Ascending aorta (tissue), 2 donors: ENCODE results near the gene PLPPR5. TPM values are rescaled to one million over a fixed set of nuclear protein-coding genes. Genes with fewer than 3 reads are reported as not detected.

ENCODE experiments used
- DNase-seq, 2 donors: peaks; one replicate each; pipeline ENCODE4 v3.0.0-alpha.2; 2019; ENCODE audit warnings: low spot score in 2 of 2
- H3K27ac ChIP-seq, 2 donors: fragments of 200-600 bp; sonication (generic); one replicate each; pipeline ENCODE4 v1.5.1; 2016 to 2017; ENCODE audit warnings: mild to moderate bottlenecking in 1 of 2
- H3K27me3 ChIP-seq: fragments of 200-600 bp; sonication (generic); one replicate; pipeline ENCODE4 v1.5.1; 2017
- H3K36me3 ChIP-seq, 2 donors: fragments of 200-600 bp; sonication (generic); one replicate each; pipeline ENCODE4 v1.5.1; 2016
- H3K4me1 ChIP-seq, 2 donors: fragments of 200-600 bp; sonication (generic); one replicate each; pipeline ENCODE4 v1.5.1; 2016 to 2017; ENCODE audit warnings: mild to moderate bottlenecking in 1 of 2
- H3K4me3 ChIP-seq, 2 donors: fragments of 200-600 bp; sonication (generic); one replicate each; pipeline ENCODE4 v1.5.1; 2016 to 2017; ENCODE audit warnings: mild to moderate bottlenecking in 1 of 2
- H3K9me3 ChIP-seq, 2 donors: fragments of 200-600 bp; sonication (generic); one replicate each; pipeline ENCODE4 v1.5.1; 2016
- intact Hi-C: fragments of 100-400 bp; cut with DNase I; formaldehyde crosslinking; loops from one replicate; pipeline ENCODE4 v1.15.1; 2023
- total RNA-seq: library from RNA; depleted of rRNA; stranded (reverse); fragments of >200 nt; gene quantifications from one replicate; pipeline ENCODE4 v1.1.0, GENCODE V29; 2016
- TF ChIP-seq, protein P1 (sequence below), 3 experiments: fragments of 200-600 bp in 2 of 3; fragments of 450-650 bp in 1 of 3; sonication (generic) in 2 of 3; IDR thresholded peaks; one replicate each; pipeline ENCODE4 v1.5.1; 2016 to 2019; ENCODE audit warnings: antibody characterized with exemption in 3 of 3, mild to moderate bottlenecking in 1 of 3, moderate library complexity in 1 of 3

Gene PLPPR5
- total RNA-seq, 1 donor from 2014 or later, result not detected

DNA sequence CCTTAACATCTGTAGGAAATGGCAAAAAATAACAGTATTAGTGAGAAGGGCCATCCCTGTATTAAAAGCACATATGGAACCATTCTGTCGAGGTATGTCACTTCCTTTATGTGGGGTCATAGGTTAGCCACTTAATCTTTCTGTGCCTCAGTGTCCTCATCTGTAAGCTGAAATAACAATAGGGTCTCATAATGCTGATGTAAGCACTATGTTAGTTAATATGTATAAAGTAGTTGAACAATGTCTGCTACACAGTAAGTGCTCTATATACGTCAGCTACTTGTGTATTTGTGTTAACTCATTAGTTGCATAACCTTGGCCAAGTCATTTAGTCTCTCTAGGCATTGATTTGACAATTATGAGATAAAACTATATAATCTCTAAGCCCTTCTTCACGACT, 11.8 kb downstream of the PLPPR5 start:
- Histone ChIP-seq H3K27me3 (no peaks in the 10 kb centered on the region), H3K9me3 (no peaks in the 10 kb centered on the region)

DNA sequence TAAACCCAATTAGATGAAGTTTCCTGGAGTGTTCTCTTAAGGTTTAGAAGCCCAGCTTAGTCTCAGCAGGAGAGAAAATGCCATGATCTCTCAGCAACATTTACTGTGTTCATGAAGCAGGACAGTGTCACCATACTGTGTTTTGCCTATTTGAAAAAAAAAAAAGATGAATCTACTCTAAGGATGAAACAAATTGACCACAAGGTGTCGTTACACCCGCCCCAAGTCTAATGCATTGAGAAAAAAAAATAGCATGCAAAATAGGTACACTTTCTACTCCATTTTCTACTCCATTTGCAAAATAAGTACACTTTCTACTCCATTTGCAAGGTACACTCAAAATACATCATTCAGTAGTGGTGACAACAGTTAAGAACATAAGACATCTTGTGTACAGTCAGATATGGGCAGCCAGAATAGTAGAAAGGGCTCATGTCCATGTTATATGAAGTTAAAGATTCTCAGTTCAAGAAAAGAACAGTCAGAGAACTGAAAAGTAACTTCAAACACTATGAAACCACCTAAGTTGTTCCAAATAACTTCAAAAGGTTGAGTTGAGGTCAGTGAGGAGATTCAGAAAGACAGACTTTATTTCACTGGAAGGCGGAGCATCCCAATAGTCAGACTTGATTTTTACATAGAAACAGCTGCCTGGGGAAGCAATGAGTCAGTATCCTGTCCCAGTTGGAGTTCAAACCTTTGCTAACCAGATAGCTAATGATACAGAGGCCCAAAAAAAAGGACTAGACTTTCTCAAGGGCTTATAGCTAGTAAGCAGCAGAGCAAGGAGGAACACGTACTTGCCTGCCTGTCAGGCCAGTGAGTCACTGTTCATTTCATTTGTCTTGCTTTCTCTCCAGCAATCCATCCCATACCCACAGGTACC, 13.3 kb downstream of the PLPPR5 start:
- Histone ChIP-seq H3K4me3 (no peak overlapping the region), H3K27ac (no peak overlapping the region), H3K27me3 (no peaks in the 10 kb centered on the region), H3K4me1 (no peaks in the 10 kb centered on the region), H3K9me3 (no peaks in the 10 kb centered on the region), H3K36me3 (no peaks in the 10 kb centered on the region)
- intact Hi-C loops, result no loop called here
- TF ChIP-seq, protein P1, sequence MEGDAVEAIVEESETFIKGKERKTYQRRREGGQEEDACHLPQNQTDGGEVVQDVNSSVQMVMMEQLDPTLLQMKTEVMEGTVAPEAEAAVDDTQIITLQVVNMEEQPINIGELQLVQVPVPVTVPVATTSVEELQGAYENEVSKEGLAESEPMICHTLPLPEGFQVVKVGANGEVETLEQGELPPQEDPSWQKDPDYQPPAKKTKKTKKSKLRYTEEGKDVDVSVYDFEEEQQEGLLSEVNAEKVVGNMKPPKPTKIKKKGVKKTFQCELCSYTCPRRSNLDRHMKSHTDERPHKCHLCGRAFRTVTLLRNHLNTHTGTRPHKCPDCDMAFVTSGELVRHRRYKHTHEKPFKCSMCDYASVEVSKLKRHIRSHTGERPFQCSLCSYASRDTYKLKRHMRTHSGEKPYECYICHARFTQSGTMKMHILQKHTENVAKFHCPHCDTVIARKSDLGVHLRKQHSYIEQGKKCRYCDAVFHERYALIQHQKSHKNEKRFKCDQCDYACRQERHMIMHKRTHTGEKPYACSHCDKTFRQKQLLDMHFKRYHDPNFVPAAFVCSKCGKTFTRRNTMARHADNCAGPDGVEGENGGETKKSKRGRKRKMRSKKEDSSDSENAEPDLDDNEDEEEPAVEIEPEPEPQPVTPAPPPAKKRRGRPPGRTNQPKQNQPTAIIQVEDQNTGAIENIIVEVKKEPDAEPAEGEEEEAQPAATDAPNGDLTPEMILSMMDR (IDR thresholded peaks at IDR 0.05), result no peak
- no peak for DNase-seq

More for the DNA sequence above, 11.8 kb downstream of the PLPPR5 start:
- no peak overlapping the region for H3K4me3 ChIP-seq
- no peak overlapping the region for H3K27ac ChIP-seq
- no peaks in the 10 kb centered on the region for H3K4me1 ChIP-seq
- TF ChIP-seq, protein P1 (IDR thresholded peaks at IDR 0.05), result no peak
- intact Hi-C loops, result no loop called here
- H3K36me3 ChIP-seq, result no peaks in the 10 kb centered on the region
- no peak for DNase-seq

DNA sequence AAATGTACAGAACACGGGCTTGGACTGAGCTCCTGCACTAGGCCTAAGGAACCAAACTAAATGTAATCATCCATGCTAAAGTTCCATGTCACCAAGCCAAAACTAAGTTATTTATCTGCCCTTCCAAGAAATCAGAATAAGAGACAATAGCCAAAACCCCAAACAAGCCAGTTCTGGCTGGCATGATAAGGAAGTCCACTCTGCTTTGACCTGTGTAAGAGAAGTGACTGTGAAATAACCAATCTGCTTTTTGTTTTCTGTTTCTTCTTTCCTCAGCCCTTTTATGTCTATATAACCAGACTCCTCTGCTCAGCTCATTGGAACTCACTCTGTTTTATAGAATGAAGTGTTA, 15.1 kb downstream of the PLPPR5 start:
- no peak overlapping the region for H3K4me3 ChIP-seq
- no peak overlapping the region for H3K27ac ChIP-seq
- H3K9me3 ChIP-seq, result no peaks in the 10 kb centered on the region
- no peaks in the 10 kb centered on the region for H3K27me3 ChIP-seq
- TF ChIP-seq, protein P1 (IDR thresholded peaks at IDR 0.05), result no peak
- intact Hi-C loops, result no loop called here
- no peak for DNase-seq
- H3K4me1 ChIP-seq, result no peaks in the 10 kb centered on the region
- H3K36me3 ChIP-seq, result no peaks in the 10 kb centered on the region

DNA sequence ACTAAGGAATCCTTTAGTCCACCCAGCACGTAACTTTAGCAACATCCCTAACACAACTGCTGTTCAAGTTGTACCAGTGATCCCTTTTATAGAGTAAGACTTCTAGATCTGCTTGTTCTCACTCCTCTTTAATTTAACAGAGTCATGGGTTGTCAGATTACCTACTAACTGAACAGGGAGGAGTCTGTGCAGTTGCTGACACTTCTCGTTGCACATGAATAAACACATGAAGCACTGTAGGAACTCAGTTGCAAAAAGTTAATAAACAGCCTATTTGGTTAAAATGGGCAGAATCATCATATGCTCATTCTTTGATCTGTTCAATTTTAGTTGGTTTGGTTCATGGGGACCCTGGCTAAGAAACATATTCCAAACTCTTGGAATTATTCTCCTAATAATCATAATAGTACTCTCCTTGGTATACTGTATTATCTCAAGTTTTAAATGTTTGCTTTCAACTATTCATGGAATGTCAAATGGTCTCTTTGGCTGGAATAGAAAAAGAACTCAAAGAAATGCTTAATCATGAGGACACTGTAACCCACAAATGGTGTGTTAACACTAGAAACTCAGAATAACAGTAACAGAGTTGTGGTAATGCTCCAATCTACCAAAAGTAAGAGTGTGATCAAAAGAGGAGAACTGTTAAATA, 15.6 kb downstream of the PLPPR5 start:
- intact Hi-C loops, result no loop called here
- no peaks in the 10 kb centered on the region for H3K4me1 ChIP-seq
- no peak for DNase-seq
- no peak overlapping the region for H3K27ac ChIP-seq
- TF ChIP-seq, protein P1 (IDR thresholded peaks at IDR 0.05), result no peak
- no peaks in the 10 kb centered on the region for H3K36me3 ChIP-seq
- H3K9me3 ChIP-seq, result no peaks in the 10 kb centered on the region
- no peaks in the 10 kb centered on the region for H3K27me3 ChIP-seq
- H3K4me3 ChIP-seq, result no peak overlapping the region

DNA sequence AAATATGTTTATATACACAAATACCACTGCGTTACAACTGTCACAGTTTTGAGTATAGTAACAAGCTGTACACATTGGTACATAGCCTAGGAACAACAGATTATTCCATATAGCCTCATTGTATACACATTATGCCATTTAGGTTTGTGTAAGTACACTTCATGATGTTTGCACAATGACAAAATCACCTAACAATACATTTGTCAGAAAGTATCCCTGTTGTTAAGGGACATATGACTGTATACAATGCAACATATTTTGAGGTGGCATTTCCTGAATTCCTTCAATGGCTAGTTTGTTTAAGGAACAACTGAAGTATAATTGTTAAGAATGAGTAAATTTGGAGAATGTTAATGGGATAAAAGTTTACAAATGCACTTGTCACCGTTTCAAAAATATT, 19.0 kb downstream of the PLPPR5 start:
- TF ChIP-seq, protein P1 (IDR thresholded peaks at IDR 0.05), result no peak
- Histone ChIP-seq H3K36me3 (no peaks in the 10 kb centered on the region), H3K4me1 (no peaks in the 10 kb centered on the region), H3K9me3 (no peaks in the 10 kb centered on the region), H3K27ac (no peak overlapping the region), H3K4me3 (no peak overlapping the region), H3K27me3 (no peaks in the 10 kb centered on the region)
- no peak for DNase-seq
- intact Hi-C loops, result no loop called here
